ENCODE results near the gene FAM3D. TPM values are rescaled to one million over a fixed set of nuclear protein-coding genes. Genes with fewer than 3 reads are reported as not detected.

Gene FAM3D
- polyA plus RNA-seq, 1 donor (not counting 4 experiments of a cell fraction or from before 2014, with no cell fraction given) = not detected

GRCh38 chr3:58617338-58617761 lies 49.2 kb downstream of the FAM3D start:
- peaks cover 10% of the 10 kb centered on the region for H3K27me3 ChIP-seq (ENCODE audit: control insufficient read depth, extremely low read depth, insufficient read depth, low read length)
- H2AFZ ChIP-seq (ENCODE audit: control insufficient read depth, low read length) = no peak overlapping the region
- H3K9me1 ChIP-seq (ENCODE audit: control insufficient read depth, extremely low read depth, insufficient read depth, low read length) = no peaks in the 10 kb centered on the region
- H3K4me1 ChIP-seq (ENCODE audit: control insufficient read depth, extremely low read depth, insufficient read depth, low read length) = no peaks in the 10 kb centered on the region
- H3K9ac ChIP-seq (ENCODE audit: control insufficient read depth, extremely low read depth, insufficient read depth, low read length) = no peak overlapping the region
- no peaks in the 10 kb centered on the region for H3K9me3 ChIP-seq (ENCODE audit: control insufficient read depth, low read depth, low read length)
- no peaks in the 10 kb centered on the region for H3K79me2 ChIP-seq (ENCODE audit: control insufficient read depth, insufficient read depth, low read length)
- no peak overlapping the region for H3K27ac ChIP-seq (ENCODE audit: control insufficient read depth, insufficient read depth, low read length)
- dilution Hi-C loops (cut with MboI; ENCODE audit: extremely low pct_ligation_motif_present, low sequenced_read_pairs) = no loop called here
- no peaks in the 10 kb centered on the region for H3K36me3 ChIP-seq (ENCODE audit: control insufficient read depth in 2 of 2, extremely low read depth in 1 of 2, insufficient read depth in 2 of 2, low read length in 2 of 2)
- FAIRE-seq (no peak), DNase-seq (ENCODE audit: low read depth, low spot score) (no peak)
- no peak overlapping the region for H3K4me2 ChIP-seq (ENCODE audit: control insufficient read depth, extremely low read depth, insufficient read depth, low read depth, low read length)
- no peak overlapping the region for H3K4me3 ChIP-seq (ENCODE audit: control insufficient read depth in 2 of 3, extremely low read depth in 1 of 3, insufficient read depth in 2 of 3, low read depth in 1 of 3, low read length in 3 of 3)
- TF ChIP-seq CTCF (optimal IDR thresholded peaks at IDR 0.05 in 1 of 3, IDR thresholded peaks at IDR 0.05 in 1 of 3, conservative IDR thresholded peaks at IDR 0.05 in 1 of 3; ENCODE audit: extremely low read depth in 1 of 3, insufficient read depth in 2 of 3, low read length in 3 of 3) (no peak), EZH2 (IDR thresholded peaks at IDR 0.05; ENCODE audit: low read length) (no peak)
- H4K20me1 ChIP-seq (ENCODE audit: control insufficient read depth, extremely low read depth, insufficient read depth, low read length) = no peaks in the 10 kb centered on the region

- no peak overlapping the region for H3K27ac ChIP-seq (ENCODE audit: control insufficient read depth, insufficient read depth, low read length)
- H3K9me1 ChIP-seq (ENCODE audit: control insufficient read depth, extremely low read depth, insufficient read depth, low read length) = no peaks in the 10 kb centered on the region
- no peaks in the 10 kb centered on the region for H3K36me3 ChIP-seq (ENCODE audit: control insufficient read depth in 2 of 2, extremely low read depth in 1 of 2, insufficient read depth in 2 of 2, low read length in 2 of 2)
- no peak overlapping the region for H3K4me2 ChIP-seq (ENCODE audit: control insufficient read depth, extremely low read depth, insufficient read depth, low read depth, low read length)
- H2AFZ ChIP-seq (ENCODE audit: control insufficient read depth, low read length) = no peak overlapping the region
- DNase-seq (ENCODE audit: low read depth, low spot score) (no peak), FAIRE-seq (no peak)
- no peaks in the 10 kb centered on the region for H3K4me1 ChIP-seq (ENCODE audit: control insufficient read depth, extremely low read depth, insufficient read depth, low read length)
- TF ChIP-seq CTCF (optimal IDR thresholded peaks at IDR 0.05 in 1 of 3, IDR thresholded peaks at IDR 0.05 in 1 of 3, conservative IDR thresholded peaks at IDR 0.05 in 1 of 3; ENCODE audit: extremely low read depth in 1 of 3, insufficient read depth in 2 of 3, low read length in 3 of 3) (no peak), EZH2 (IDR thresholded peaks at IDR 0.05; ENCODE audit: low read length) (no peak)
- H4K20me1 ChIP-seq (ENCODE audit: control insufficient read depth, extremely low read depth, insufficient read depth, low read length) = no peaks in the 10 kb centered on the region
- H3K79me2 ChIP-seq (ENCODE audit: control insufficient read depth, insufficient read depth, low read length) = no peaks in the 10 kb centered on the region
- no peak overlapping the region for H3K9ac ChIP-seq (ENCODE audit: control insufficient read depth, extremely low read depth, insufficient read depth, low read length)
- no peaks in the 10 kb centered on the region for H3K27me3 ChIP-seq (ENCODE audit: control insufficient read depth, extremely low read depth, insufficient read depth, low read length)
- H3K9me3 ChIP-seq (ENCODE audit: control insufficient read depth, low read depth, low read length) = no peaks in the 10 kb centered on the region
- no peak overlapping the region for H3K4me3 ChIP-seq (ENCODE audit: control insufficient read depth in 2 of 3, extremely low read depth in 1 of 3, insufficient read depth in 2 of 3, low read depth in 1 of 3, low read length in 3 of 3)
- dilution Hi-C loops (cut with MboI; ENCODE audit: extremely low pct_ligation_motif_present, low sequenced_read_pairs) = no loop called here
These were observed 53.1 kb downstream of the FAM3D start for GRCh38 chr3:58613236-58614132.

Measured in keratinocyte (primary cell).